Breast epithelium (tissue), 4 donors: Measurements from ENCODE around the gene ARHGEF4. TPM values are rescaled to one million over a fixed set of nuclear protein-coding genes. Genes with fewer than 3 reads are reported as not detected.

Experiments used
- DNase-seq, 2 donors: peaks; one replicate each; pipeline ENCODE4 v3.0.0-alpha.2; 2019; ENCODE audit warnings: low spot score in 2 of 2
- H3K27ac ChIP-seq, 2 donors: fragments of 200-600 bp; sonication (generic) in 1 of 2; one replicate each; pipeline ENCODE4 v1.5.1; 2016 to 2019; ENCODE audit warnings: mild to moderate bottlenecking in 1 of 2
- H3K27me3 ChIP-seq, 2 donors: fragments of 200-600 bp; sonication (generic) in 1 of 2; one replicate each; pipeline versions ENCODE4 v1.5.1 to v1.6.0; 2017 to 2019; ENCODE audit warnings: control low read depth in 1 of 2, mild to moderate bottlenecking in 1 of 2
- H3K36me3 ChIP-seq: fragments of 200-600 bp; one replicate; pipeline ENCODE4 v1.5.1; 2019
- H3K4me1 ChIP-seq, 2 donors: fragments of 200-600 bp; sonication (generic); one replicate each; pipeline ENCODE4 v1.5.1; 2016 to 2019; ENCODE audit warnings: control low read depth in 1 of 2
- H3K4me3 ChIP-seq, 3 donors: fragments of 200-600 bp; sonication (generic); 1 replicate in 2 of 3; 2 replicates in 1 of 3; pipeline ENCODE4 v1.5.1; 2016 to 2019; ENCODE audit warnings: mild to moderate bottlenecking in 3 of 3, moderate library complexity in 2 of 3
- H3K9me3 ChIP-seq, 2 donors: fragments of 200-600 bp; sonication (generic) in 1 of 2; one replicate each; pipeline ENCODE4 v1.5.1; 2016 to 2019; ENCODE audit warnings: control low read depth in 1 of 2
- CTCF ChIP-seq, 3 donors: fragments of 450-650 bp; IDR thresholded peaks; one replicate each; pipeline ENCODE4 v1.5.1; 2016 to 2017; ENCODE audit warnings: antibody characterized with exemption in 3 of 3, mild to moderate bottlenecking in 3 of 3, moderate library complexity in 3 of 3
- POLR2A ChIP-seq: fragments of 450-650 bp; IDR thresholded peaks from one replicate; pipeline ENCODE4 v1.6.1; 2016; ENCODE audit warnings: antibody characterized with exemption, mild to moderate bottlenecking, moderate library complexity
- POLR2AphosphoS5 ChIP-seq, 3 donors: sonication (generic); formaldehyde crosslinking; IDR thresholded peaks; one replicate each; pipeline ENCODE4 v1.6.1; 2017; ENCODE audit warnings: antibody characterized with exemption in 3 of 3
- intact Hi-C: fragments of 100-400 bp; cut with DNase I; formaldehyde crosslinking; loops from one replicate; pipeline ENCODE4 v1.15.1; 2023; ENCODE audit warnings: low total_unique reads
- total RNA-seq, 3 donors: library from RNA; depleted of rRNA; stranded (reverse); fragments of >200 nt; gene quantifications; one replicate each; pipeline ENCODE4 v1.1.0, GENCODE V29; 2016

Gene ARHGEF4
- total RNA-seq, 3 donors from 2014 or later = 7.5 to 10.1 (median 8.0) TPM

- intact Hi-C loops = loop anchor here (10.0 kb wide), 1 partner anchor 76 kb away; no protein-coding TSS in a partner anchor
- no peak for TF ChIP-seq POLR2AphosphoS5 (IDR thresholded peaks at IDR 0.05)
- no peak for TF ChIP-seq POLR2A
- H3K27me3 ChIP-seq = no peaks in the 10 kb centered on the region
- no peaks in the 10 kb centered on the region for H3K4me1 ChIP-seq
- no peak overlapping the region for H3K4me3 ChIP-seq
- H3K36me3 ChIP-seq = no peaks in the 10 kb centered on the region
- no peak overlapping the region for H3K27ac ChIP-seq
- DNase-seq = no peak
- no peaks in the 10 kb centered on the region for H3K9me3 ChIP-seq
These were observed 34.1 kb downstream of the ARHGEF4 start for GRCh38 chr2:130870779-130871178.

- Histone ChIP-seq H3K27me3 (no peaks in the 10 kb centered on the region), H3K4me3 (no peak overlapping the region), H3K27ac (no peak overlapping the region), H3K9me3 (no peaks in the 10 kb centered on the region), H3K4me1 (no peaks in the 10 kb centered on the region), H3K36me3 (no peaks in the 10 kb centered on the region)
- DNase-seq = no peak
- TF ChIP-seq POLR2AphosphoS5 (IDR thresholded peaks at IDR 0.05) (no peak), CTCF (IDR thresholded peaks at IDR 0.05) (no peak), POLR2A (no peak)
- intact Hi-C loops = loop anchor here (10.0 kb wide), 1 partner anchor 77 kb away; no protein-coding TSS in a partner anchor
These were observed 35.4 kb downstream of the ARHGEF4 start for GRCh38 chr2:130871843-130872740.

- no peak for TF ChIP-seq POLR2A
- TF ChIP-seq POLR2AphosphoS5 (IDR thresholded peaks at IDR 0.05) = no peak
- TF ChIP-seq CTCF (IDR thresholded peaks at IDR 0.05) = no peak
- intact Hi-C loops = loop anchor here (10.0 kb wide), 1 partner anchor 78 kb away; no protein-coding TSS in a partner anchor
- Histone ChIP-seq H3K36me3 (no peaks in the 10 kb centered on the region), H3K9me3 (no peaks in the 10 kb centered on the region), H3K27ac (no peak overlapping the region), H3K4me1 (no peaks in the 10 kb centered on the region), H3K27me3 (no peaks in the 10 kb centered on the region), H3K4me3 (no peak overlapping the region)
- DNase-seq = no peak
These were observed 36.0 kb downstream of the ARHGEF4 start for GRCh38 chr2:130872741-130873125.

- TF ChIP-seq CTCF (IDR thresholded peaks at IDR 0.05) = peak in 2 of 3 donors; percentile 39
- TF ChIP-seq POLR2A = no peak
- intact Hi-C loops = loop anchor here (10.0 kb wide), 1 partner anchor 79 kb away; no protein-coding TSS in a partner anchor
These were observed 37.1 kb downstream of the ARHGEF4 start for GRCh38 chr2:130873700-130874346.

GRCh38 chr2:130874512-130874911 lies 37.8 kb downstream of the ARHGEF4 start:
- DNase-seq = no peak
- H3K27ac ChIP-seq = no peak overlapping the region
- H3K4me3 ChIP-seq = no peak overlapping the region
- peaks cover 0 to 7% of the 10 kb centered on the region in 2 donors for H3K9me3 ChIP-seq
- intact Hi-C loops = loop anchor here (10.0 kb wide), 1 partner anchor 80 kb away; no protein-coding TSS in a partner anchor
- H3K36me3 ChIP-seq = no peaks in the 10 kb centered on the region
- no peaks in the 10 kb centered on the region for H3K27me3 ChIP-seq
- H3K4me1 ChIP-seq = no peaks in the 10 kb centered on the region
- TF ChIP-seq POLR2AphosphoS5 (IDR thresholded peaks at IDR 0.05) (no peak), CTCF (IDR thresholded peaks at IDR 0.05) (no peak), POLR2A (no peak)

More at GRCh38 chr2:130873700-130874346, 37.1 kb downstream of the ARHGEF4 start:
- H3K9me3 ChIP-seq = peaks cover 0 to 7% of the 10 kb centered on the region in 2 donors
- no peaks in the 10 kb centered on the region for H3K36me3 ChIP-seq
- no peaks in the 10 kb centered on the region for H3K4me1 ChIP-seq
- H3K27ac ChIP-seq = no peak overlapping the region
- DNase-seq = peak in 1 of 2 donors; percentile 31
- H3K27me3 ChIP-seq = no peaks in the 10 kb centered on the region
- H3K4me3 ChIP-seq = no peak overlapping the region
